GM21526 (cell line): ENCODE measurements around the gene SPPL2C.
"Not testable (repeated sequence)": the region's sequence is repeated elsewhere in the genome, so short reads cannot be mapped to it uniquely, and the experiment has no call there.

Experiments
- ATAC-seq: cut with Tn5 transposase; IDR thresholded peaks from one replicate; pipeline ENCODE4 v1.9.1; 2021; ENCODE audit warnings: moderate library complexity; ENCODE audit not compliant: unreplicated experiment, low FRiP score

SPPL2C gene

GRCh38 chr17:45848405-45848804 is 3.7 kb downstream of the SPPL2C start:
- no peak for ATAC-seq

DNA sequence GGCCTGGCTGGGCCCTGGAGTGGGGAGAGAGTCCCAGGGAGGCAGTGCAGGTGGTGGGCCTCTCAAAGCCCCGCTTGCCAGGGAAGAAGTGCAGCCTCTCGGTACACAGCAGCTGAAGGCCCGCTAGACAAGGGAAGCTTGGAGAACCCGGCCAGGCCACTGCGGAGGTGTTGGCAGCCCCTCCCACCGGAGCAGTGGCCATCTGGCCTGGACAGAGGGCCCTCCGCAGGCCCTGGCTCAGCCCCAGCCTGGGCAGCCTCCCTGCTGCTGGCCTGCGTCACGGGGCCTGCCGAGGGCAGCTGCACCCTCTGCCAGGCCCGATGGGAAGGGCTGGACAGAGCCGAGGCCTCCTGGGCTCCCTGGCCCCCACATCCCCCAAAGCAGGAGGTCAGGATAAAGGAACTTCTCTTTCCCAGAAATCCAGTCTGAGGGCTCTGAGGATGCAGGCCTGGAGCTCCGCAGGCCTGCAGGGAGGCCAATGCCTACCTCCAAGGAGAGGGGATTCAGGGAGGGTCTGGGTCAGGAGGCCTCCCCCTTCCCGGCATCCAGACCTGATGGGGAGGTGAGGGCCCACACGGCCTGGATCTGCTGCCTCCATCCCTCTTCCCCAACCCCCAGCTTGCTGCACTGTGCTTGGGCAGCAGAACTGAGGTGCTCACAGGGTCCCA is 4.3 kb downstream of the SPPL2C start:
- ATAC-seq, result no peak

DNA sequence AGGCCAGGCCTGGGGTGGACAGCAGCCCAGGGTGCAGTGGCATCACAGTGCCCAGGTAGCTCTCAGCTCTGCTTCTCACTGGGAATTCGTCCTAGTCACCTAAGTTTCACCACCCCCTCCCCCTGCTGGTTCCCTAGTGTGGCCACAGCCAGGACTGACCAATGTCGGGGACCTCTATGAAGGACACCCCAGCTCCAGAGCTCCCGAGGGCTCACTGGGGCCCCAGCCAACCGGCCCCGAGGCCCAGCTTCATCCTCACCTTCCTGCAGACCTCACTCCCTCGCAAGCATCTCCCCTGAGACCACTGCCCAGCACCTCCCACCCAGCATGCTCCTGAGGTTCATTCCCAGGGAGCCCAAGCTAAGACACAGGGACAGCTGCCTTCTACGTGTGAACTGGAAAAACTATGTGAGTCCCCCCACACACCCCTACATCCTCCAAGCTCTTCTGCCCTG is 4.9 kb downstream of the SPPL2C start:
- no peak for ATAC-seq

DNA sequence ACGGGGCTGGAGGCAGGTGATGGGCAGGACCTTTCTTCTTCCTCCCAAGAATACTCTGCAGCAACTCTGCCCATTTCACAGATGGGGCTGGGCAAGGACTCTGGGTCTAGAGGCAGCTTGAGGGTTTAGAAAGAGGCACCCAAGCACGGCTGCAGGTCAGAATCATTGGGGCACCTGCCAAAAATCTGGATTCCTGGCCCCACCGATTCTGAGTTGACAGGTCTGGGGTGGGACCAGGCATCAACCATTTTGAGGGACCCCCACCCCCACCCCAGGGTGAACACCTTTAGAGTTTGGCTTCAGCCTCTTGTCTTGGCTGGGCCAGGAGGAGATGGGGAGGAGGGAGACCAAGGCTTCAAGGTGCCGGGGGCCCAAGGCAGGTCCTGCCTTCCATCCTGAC is 5.3 kb downstream of the SPPL2C start:
- no peak for ATAC-seq

GRCh38 chr17:45850468-45850867 is 5.8 kb downstream of the SPPL2C start:
- ATAC-seq, result no peak

GRCh38 chr17:45851022-45851421 is 6.3 kb downstream of the SPPL2C start:
- ATAC-seq, result no peak

DNA sequence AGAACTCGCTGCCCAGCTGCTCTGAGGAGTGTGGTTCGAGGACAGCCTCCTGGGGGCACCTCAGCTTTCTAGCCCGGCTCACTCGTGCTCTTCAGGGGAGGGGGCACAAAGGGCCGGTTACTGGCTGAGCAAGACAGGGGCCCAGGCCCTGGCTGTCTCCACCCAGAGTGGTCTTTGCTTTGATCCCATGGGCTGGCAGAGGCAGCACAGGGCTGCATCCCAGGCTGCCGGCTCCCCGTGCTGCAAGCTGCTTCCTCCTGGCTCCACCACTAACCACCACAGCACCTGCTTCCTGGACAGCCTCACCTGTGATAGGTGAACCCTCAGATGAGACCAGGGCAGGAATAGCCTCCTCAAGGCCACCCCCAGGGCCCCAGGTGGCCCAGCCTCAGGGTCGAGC is 6.8 kb downstream of the SPPL2C start:
- ATAC-seq, result no peak

DNA sequence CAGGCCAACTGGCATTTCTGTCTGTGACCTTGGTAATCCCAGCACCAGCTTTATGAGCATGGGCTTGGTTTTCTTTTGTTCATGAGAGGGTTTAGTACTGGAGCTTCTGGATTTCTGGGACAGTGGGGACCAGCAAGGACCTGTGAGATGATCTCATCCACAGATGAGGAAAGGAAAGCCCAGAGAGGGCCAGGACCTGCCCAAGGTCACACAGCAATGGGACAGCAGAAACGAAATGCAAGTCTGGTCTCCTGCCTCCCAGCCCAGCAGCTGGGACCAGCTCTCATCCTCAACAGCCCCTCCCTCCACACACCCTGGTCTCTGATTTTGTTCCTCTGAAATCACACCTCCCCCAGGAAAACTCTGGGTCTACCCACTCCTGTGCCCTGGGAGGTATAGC is 7.2 kb downstream of the SPPL2C start:
- no peak for ATAC-seq

- ATAC-seq, result no peak
Observed at GRCh38 chr17:45852535-45853297, 8.0 kb downstream of the SPPL2C start.

- no peak for ATAC-seq
Observed at GRCh38 chr17:45854209-45854608, 9.5 kb downstream of the SPPL2C start.

DNA sequence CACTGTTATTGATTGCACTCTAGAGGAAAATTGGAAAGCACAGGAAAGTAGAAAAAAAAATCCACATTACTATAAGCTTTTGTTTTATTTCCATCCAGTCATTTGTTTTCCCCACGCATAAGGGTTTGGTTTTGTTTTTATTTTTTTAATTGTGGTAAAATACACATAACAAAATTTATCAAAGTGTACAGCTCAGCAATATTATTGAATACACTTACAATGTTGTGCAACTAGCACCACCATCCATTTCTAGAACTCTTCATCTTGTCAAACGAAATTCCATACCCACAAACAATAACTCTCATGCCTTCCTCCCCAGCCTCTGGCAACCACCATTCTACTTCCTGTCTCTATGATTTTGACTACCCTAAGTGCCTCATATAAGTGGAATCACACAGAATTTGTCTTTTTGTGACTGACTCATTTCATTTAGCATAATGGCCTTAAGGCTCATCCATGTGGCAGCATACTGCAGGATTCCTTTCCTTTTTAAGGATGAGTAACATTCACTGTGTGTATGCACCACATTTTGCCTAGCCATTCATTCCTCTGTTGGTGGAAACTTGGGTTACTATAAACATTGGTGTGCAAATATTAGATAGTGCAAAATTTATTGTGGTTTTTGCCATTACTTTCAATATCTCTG is 11.1 kb downstream of the SPPL2C start:
- ATAC-seq, result no peak

GRCh38 chr17:45857977-45858708 is 13.5 kb downstream of the SPPL2C start:
- no peak for ATAC-seq

GRCh38 chr17:45861165-45861564 is 16.5 kb downstream of the SPPL2C start:
- ATAC-seq, result no peak

DNA sequence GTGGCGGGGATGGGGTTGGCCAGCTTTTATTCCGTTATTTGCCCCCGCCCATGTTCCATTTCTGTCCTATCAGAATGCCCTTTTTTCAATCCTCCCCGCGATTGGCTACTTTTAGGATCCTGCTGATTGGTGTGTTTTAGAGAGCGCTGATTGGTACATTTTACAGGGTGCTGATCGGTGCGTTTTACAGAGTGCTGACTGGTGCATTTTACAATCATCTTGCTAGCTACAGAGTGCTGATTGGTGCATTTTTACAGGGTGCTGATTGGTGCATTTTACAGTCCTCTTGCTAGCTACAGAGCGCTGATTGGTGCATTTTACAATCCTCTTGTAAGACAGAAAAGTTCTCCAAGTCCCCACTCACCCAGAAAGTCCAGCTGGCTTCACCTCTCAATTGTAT is 17.4 kb downstream of the SPPL2C start:
- not testable (repeated sequence) for ATAC-seq

DNA sequence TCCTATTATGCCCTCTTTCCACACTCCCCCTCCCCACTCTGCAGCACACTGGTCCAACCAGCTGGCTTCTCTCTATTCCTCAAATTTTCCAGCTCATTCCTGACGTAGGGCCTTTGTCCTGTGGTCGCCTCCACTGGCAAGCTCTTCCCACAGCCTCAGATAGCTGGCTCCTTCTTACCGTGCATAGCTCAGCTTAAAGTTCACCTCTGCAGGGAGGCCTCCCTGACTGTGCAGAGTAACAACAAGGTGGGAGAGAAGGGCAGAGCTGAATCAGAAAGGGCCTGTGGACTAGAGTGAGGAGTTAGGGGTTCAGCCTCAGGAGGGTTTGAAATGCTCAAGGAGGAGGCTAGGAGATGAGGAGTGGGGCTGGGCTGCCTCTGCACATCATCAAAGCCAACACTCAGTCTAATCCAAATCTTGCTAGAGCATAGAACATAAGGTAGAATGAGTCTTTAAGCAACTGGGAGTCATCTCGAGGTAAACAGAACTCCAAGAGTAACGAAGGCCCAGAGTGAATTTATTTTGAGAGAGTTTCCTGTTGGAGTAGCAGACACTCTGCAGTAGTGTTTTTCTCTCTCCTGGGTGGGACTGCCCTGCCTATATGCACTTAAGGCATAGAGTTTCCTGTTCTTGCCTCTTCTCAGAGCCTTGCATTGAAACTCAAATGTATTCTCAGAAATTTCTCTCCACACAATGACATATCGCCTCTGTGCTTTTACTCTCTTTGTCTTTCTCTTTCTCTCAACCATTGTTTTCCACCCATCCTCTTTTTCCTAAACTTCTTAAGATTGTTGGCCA is 19.4 kb downstream of the SPPL2C start:
- no peak for ATAC-seq

DNA sequence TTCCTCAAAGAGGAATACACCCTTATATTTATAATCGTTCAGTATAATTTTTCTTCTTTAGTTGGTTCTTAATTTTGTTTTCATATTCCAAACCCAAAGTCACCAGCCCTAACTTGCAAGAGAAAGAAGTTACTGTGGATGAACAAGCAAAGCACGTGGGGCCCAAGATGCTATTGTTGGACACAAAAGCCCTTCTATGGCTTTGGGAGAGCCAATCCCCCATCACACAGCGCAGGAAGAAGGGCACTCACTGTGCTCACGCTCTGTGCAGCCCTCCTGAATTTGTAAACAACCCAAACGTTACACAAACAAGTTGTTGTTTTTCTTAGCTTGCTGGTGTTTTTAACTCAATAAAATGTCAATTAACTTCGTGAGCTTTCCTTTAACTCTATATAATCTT is 22.5 kb downstream of the SPPL2C start:
- ATAC-seq, result no peak

DNA sequence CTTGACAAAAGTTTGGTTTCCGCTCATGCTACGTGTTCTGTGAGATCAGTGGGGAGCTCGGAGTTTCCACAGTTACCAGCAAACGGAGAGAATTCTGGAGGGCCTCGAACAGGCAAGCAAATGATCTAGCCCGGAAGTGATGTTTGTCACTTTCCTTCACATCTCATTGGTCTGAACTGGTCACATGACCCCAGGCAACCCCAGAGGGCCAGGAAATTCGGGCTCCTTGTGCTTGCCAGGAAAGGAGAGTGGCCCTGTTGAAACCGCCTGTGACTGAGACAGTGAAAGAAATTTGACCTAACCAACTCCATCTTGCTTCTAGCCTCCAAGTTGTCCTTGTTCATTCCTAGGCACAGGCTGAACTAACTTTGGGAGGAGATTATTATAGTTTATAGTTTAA is 23.0 kb downstream of the SPPL2C start:
- ATAC-seq, result no peak

- no peak for ATAC-seq
Observed at GRCh38 chr17:45868276-45868675, 23.6 kb downstream of the SPPL2C start.

GRCh38 chr17:45869676-45870341 is 25.1 kb downstream of the SPPL2C start:
- ATAC-seq, result no peak
